Hematopoietic multipotent progenitor cell treated with erythropoietin and hydrocortisone succinate and interleukin-3 and kit ligand, for 8 days (in vitro differentiated cells): ENCODE measurements around the gene MRNIP.
A peak's percentile ranks its signal among the peaks of the same experiment; 100 is the strongest.
"Not testable (repeated sequence)": the region's sequence is repeated elsewhere in the genome, so short reads cannot be mapped to it uniquely, and the experiment has no call there.

Experiments
- DNase-seq: peaks from one replicate; pipeline ENCODE4 v3.0.0-alpha.2; 2015

The MRNIP gene

GRCh38 chr5:179837076-179838011, 21.3 kb downstream of the MRNIP start:
- DNase-seq = no peak

GRCh38 chr5:179836225-179837019, 22.2 kb downstream of the MRNIP start:
- DNase-seq = no peak

GRCh38 chr5:179834871-179835270, 23.7 kb downstream of the MRNIP start:
- DNase-seq = not testable (repeated sequence)

GRCh38 chr5:179834120-179834519, 24.5 kb downstream of the MRNIP start:
- no peak for DNase-seq

- DNase-seq = no peak
These were observed 24.9 kb downstream of the MRNIP start for GRCh38 chr5:179833709-179834070.

- no peak for DNase-seq
These were observed 25.4 kb downstream of the MRNIP start for GRCh38 chr5:179833056-179833708.

GRCh38 chr5:179832039-179832745, 26.4 kb downstream of the MRNIP start:
- DNase-seq = no peak

GRCh38 chr5:179830818-179831468, 27.7 kb downstream of the MRNIP start:
- DNase-seq = no peak

- no peak for DNase-seq
These were observed 28.7 kb downstream of the MRNIP start for GRCh38 chr5:179829732-179830435.

- DNase-seq = no peak
These were observed 29.7 kb downstream of the MRNIP start for GRCh38 chr5:179828756-179829421.

- peak; percentile 40 for DNase-seq
These were observed 30.9 kb downstream of the MRNIP start for GRCh38 chr5:179827680-179828079.

GRCh38 chr5:179825655-179826182, 32.9 kb downstream of the MRNIP start:
- no peak for DNase-seq

- no peak for DNase-seq
These were observed 33.9 kb downstream of the MRNIP start for GRCh38 chr5:179824745-179825112.

GRCh38 chr5:179823937-179824744, 34.5 kb downstream of the MRNIP start:
- DNase-seq = no peak

GRCh38 chr5:179822444-179822990, 36.1 kb downstream of the MRNIP start:
- DNase-seq = no peak

- no peak for DNase-seq
These were observed 36.6 kb downstream of the MRNIP start for GRCh38 chr5:179822059-179822432.

- DNase-seq = peak; percentile 93
These were observed 37.1 kb downstream of the MRNIP start for GRCh38 chr5:179821298-179822058.

GRCh38 chr5:179820483-179821297, 37.9 kb downstream of the MRNIP start, which contains the start of gene SQSTM1:
SQSTM1 (plus strand) TSS chr5:179820905; CDS start chr5:179820937, 32 bp downstream.
- DNase-seq = peak; percentile 75
